Lower lobe of right lung (tissue), 2 donors: ENCODE data around the gene OR2V1. TPM values are rescaled to one million over a fixed set of nuclear protein-coding genes. Genes with fewer than 3 reads are reported as not detected.

Experiments
- ATAC-seq, 2 donors: fragments of 200-7000 bp; cut with Tn5 transposase; one replicate each; pipeline ENCODE4 v1.9.1; 2020 to 2022; ENCODE audit warnings: mild to moderate bottlenecking in 2 of 2, moderate library complexity in 2 of 2
- DNase-seq: peaks from one replicate; pipeline ENCODE4 v3.0.0-alpha.2; 2020
- H3K27ac ChIP-seq: fragments of 200-600 bp; one replicate; pipeline ENCODE4 v1.8.0; 2022
- H3K27me3 ChIP-seq: fragments of 200-600 bp; one replicate; pipeline ENCODE4 v1.8.0; 2022; ENCODE audit warnings: low read depth
- H3K36me3 ChIP-seq: fragments of 200-600 bp; one replicate; pipeline ENCODE4 v1.8.0; 2022; ENCODE audit warnings: mild to moderate bottlenecking
- H3K4me1 ChIP-seq: fragments of 200-600 bp; one replicate; pipeline ENCODE4 v1.8.0; 2022
- H3K4me3 ChIP-seq: fragments of 200-600 bp; one replicate; pipeline ENCODE4 v1.8.0; 2022; ENCODE audit warnings: mild to moderate bottlenecking
- H3K9me3 ChIP-seq: fragments of 200-600 bp; one replicate; pipeline ENCODE4 v1.8.0; 2022
- intact Hi-C: fragments of 100-400 bp; cut with DNase I; formaldehyde crosslinking; loops from one replicate; pipeline ENCODE4 v1.11.0; 2022
- total RNA-seq: library from RNA; stranded (reverse); fragmentation: NEBNext Ultra II Directional; extraction: Animal tissue kit (Norgen Biotek cat#: 25700); gene quantifications from one replicate; pipeline ENCODE4 v1.2.1, GENCODE V29; 2021
- TF ChIP-seq, protein P1 (sequence below): fragments of 200-600 bp; IDR thresholded peaks from one replicate; pipeline ENCODE4 v1.8.0; 2022; ENCODE audit warnings: antibody characterized with exemption, mild to moderate bottlenecking
- donor health status: DM: no; HTN: yes; CAD: no; lungs with severe emphysema.

OR2V1 gene
- total RNA-seq, 1 donor from 2014 or later: not detected

DNA sequence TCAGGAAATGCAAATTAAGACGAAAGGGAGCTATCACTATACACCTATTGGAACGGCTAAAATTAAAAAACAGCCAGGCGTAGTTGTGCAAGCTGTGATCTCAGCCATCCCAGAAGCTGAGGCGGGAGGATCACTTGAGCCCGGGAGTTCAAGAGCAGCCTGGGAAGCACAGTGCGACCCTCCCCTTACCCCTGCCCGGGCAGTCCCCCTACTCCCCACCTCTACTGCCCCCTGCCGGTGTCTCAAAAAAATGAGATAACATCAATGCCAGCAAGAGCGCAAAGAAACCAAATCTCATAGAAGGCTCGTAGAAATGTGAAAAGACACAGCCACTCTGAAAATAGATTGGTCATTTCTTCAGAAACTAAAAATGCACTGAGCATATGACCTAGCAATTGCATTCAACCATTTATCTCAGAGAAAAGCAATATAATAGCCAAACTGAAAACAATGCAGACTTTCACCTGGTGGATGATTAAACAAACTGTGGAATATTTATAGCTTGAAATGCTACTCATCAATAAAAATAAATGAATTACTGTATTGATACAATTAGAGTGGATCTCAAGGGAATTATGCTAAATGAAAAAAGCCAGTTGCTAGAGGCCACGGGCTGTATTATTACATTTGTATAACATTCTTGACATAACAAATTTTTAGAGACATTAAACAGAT, 37.0 kb upstream of the OR2V1 start:
- Histone ChIP-seq H3K36me3 (no peaks in the 10 kb centered on the region), H3K4me1 (peaks cover 15% of the 10 kb centered on the region), H3K9me3 (no peaks in the 10 kb centered on the region), H3K27me3 (peaks cover 75% of the 10 kb centered on the region), H3K4me3 (no peak overlapping the region), H3K27ac (no peak overlapping the region)
- no peak for ATAC-seq
- no peak for DNase-seq
- intact Hi-C loops: no loop called here
- TF ChIP-seq, protein P1, sequence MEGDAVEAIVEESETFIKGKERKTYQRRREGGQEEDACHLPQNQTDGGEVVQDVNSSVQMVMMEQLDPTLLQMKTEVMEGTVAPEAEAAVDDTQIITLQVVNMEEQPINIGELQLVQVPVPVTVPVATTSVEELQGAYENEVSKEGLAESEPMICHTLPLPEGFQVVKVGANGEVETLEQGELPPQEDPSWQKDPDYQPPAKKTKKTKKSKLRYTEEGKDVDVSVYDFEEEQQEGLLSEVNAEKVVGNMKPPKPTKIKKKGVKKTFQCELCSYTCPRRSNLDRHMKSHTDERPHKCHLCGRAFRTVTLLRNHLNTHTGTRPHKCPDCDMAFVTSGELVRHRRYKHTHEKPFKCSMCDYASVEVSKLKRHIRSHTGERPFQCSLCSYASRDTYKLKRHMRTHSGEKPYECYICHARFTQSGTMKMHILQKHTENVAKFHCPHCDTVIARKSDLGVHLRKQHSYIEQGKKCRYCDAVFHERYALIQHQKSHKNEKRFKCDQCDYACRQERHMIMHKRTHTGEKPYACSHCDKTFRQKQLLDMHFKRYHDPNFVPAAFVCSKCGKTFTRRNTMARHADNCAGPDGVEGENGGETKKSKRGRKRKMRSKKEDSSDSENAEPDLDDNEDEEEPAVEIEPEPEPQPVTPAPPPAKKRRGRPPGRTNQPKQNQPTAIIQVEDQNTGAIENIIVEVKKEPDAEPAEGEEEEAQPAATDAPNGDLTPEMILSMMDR: peak; percentile 25

DNA sequence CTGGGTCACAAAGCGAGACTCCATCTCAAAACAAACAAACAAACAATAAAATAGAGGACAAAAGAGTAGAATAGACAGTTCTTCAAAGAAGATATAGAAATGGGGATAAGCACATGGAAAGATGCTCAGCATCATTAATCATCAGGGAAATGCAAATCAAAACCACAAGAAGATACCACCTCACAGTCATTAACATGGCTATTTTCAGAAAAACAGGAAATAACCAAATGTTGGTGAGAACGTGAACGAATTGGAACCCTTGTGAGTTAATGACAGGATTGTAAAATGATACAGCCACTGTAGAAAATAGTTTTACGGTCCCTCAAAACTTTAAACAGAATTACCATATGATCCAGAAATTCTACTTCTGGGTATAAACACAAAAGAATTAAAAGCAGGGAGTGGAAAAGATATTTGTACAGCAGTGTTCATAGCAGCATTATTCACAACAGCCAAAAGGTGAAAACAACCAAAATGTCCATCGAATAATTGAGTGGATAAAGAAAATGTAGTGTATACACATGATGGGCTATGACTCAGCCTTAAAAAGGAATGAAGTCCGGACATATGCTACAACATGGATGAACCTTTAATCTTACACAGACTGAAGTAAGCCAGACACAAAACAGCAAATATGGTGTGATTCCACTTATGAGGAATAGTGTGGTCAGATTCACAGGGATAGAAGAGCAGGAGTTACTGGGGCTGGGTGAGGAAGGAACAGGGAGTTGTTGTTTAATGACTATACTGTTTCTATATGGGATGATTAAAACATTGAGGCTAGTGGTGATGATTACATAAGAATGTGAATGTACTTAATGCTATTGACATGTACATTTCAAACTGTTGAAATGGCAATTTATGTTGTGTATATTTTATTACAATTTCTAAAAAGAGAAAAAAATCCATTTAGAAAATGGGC, 36.1 kb upstream of the OR2V1 start:
- ATAC-seq: no peak
- TF ChIP-seq, protein P1: no peak
- H3K9me3 ChIP-seq: no peaks in the 10 kb centered on the region
- DNase-seq: no peak
- peaks cover 11% of the 10 kb centered on the region for H3K4me1 ChIP-seq
- H3K36me3 ChIP-seq: no peaks in the 10 kb centered on the region
- no peak overlapping the region for H3K4me3 ChIP-seq
- H3K27me3 ChIP-seq: peaks cover 68% of the 10 kb centered on the region
- intact Hi-C loops: no loop called here
- H3K27ac ChIP-seq: no peak overlapping the region

DNA sequence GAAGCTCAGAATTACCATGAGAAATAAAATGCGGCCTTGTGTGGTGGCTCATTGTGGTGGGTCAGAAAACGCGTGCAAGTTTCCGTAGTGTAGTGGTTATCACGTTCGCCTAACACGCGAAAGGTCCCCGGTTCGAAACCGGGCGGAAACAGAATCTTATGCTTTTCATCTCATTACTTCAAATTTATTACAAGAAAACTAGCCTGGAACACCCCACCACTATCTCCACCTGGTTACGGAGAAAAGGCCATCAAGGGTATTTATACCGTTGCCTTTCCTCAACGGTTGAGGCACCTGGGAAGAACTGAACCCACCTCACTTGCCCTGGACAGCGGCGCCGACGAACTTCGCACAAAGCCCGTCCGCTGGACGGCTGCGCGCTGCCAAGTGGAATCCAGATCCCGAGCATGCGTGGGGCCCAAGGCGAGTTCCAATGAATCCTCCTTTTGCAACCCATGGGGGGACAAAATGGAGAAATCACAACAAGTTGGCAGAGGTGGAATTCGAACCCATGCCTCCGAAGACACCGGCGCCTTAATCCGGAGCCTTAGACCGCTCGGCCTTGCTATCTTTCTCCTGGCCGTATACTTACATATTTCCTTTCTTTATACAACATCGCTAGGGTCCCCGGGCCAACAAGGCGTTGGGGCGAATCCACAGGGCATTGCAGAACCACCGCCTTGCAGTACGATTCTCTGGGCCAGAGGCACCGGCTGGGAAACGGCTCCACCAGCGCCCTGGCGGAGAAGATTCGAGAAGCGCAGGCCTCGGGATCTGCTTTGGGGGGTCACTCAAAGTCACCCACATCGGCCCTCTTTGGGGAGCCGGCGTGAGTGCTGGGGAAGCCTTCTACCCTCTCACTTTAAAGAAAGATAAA, 33.3 kb upstream of the OR2V1 start:
- no peak overlapping the region for H3K4me3 ChIP-seq
- no peaks in the 10 kb centered on the region for H3K36me3 ChIP-seq
- no peak overlapping the region for H3K27ac ChIP-seq
- intact Hi-C loops: no loop called here
- DNase-seq: no peak
- ATAC-seq: no peak
- H3K4me1 ChIP-seq: peaks cover 6% of the 10 kb centered on the region
- TF ChIP-seq, protein P1: no peak
- peaks cover 42% of the 10 kb centered on the region for H3K27me3 ChIP-seq
- H3K9me3 ChIP-seq: no peaks in the 10 kb centered on the region

DNA sequence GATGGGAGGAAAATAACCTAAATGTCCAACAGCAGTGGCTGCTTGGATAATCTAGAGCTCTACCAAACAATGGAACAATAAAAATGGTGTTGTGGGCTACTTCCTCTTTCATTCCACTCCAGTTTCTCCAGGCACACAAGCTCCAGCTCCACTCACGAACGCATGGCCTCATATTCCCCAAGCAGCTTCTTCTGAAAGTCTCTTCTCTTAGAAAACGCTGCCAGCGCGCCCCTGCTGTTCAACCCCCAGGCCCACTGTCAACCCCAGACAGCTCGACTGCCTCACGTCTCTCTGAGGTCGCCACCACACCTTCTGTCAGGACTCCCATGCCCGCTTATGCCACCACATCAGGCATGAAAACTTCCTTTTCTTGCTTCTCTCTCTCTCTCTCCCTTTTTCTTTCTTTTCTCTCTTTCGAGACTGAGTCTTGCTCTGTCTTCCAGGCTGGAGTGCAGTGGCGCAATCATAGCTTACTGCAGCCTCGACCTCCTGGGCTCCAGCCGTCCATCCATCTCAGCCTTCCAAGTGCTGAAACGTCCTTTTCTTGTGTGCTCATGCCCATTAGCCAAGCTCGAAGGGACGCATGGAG, 32.6 kb upstream of the OR2V1 start:
- H3K4me3 ChIP-seq: no peak overlapping the region
- no peaks in the 10 kb centered on the region for H3K36me3 ChIP-seq
- no peaks in the 10 kb centered on the region for H3K9me3 ChIP-seq
- intact Hi-C loops: no loop called here
- DNase-seq: no peak
- peaks cover 6% of the 10 kb centered on the region for H3K4me1 ChIP-seq
- H3K27ac ChIP-seq: no peak overlapping the region
- H3K27me3 ChIP-seq: peaks cover 34% of the 10 kb centered on the region
- TF ChIP-seq, protein P1: no peak
- ATAC-seq: no peak
